Measurements from ENCODE around the gene CCDC149. TPM values are rescaled to one million over a fixed set of nuclear protein-coding genes. Genes with fewer than 3 reads are reported as not detected.

The CCDC149 gene
- polyA plus RNA-seq, 3 donors, result 16.9 to 21.9 (median 18.1) TPM

GRCh38 chr4:24856586-24856985 lies 56.3 kb downstream of the CCDC149 start:
- DNase-seq (ENCODE audit: extremely low read depth in 1 of 11, low read depth in 9 of 11, low spot score in 4 of 11), result no peak

DNA sequence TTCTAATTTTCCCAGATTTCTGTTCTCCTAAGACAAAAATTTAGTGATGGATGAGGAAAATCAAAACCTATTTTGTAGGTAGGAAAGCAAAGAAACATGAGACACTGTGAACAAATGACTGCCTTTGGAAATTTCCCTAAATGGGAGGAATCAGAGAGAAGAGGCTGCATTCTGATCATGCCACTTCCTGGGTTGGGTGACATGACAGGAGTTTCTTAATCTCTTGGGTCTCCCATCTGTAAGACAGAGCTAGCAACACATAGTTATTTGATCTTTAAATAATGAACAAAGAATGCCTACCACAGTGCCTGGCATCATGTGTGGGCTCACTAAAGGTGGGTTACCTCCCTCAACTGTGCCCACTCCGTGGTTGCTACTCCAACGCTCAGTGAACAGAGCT lies 57.1 kb downstream of the CCDC149 start:
- no peak for DNase-seq (ENCODE audit: extremely low read depth in 1 of 11, low read depth in 9 of 11, low spot score in 4 of 11)

- no peak for DNase-seq (ENCODE audit: extremely low read depth in 1 of 11, low read depth in 9 of 11, low spot score in 4 of 11)
Measured at GRCh38 chr4:24853142-24853541, 59.7 kb downstream of the CCDC149 start.

- DNase-seq (ENCODE audit: extremely low read depth in 1 of 11, low read depth in 9 of 11, low spot score in 4 of 11), result no peak
Measured at GRCh38 chr4:24850674-24851073, 62.2 kb downstream of the CCDC149 start.

GRCh38 chr4:24849756-24850155 lies 63.1 kb downstream of the CCDC149 start:
- DNase-seq (ENCODE audit: extremely low read depth in 1 of 11, low read depth in 9 of 11, low spot score in 4 of 11), result peak in 2 of 11 donors; percentile 29 to 58

DNA sequence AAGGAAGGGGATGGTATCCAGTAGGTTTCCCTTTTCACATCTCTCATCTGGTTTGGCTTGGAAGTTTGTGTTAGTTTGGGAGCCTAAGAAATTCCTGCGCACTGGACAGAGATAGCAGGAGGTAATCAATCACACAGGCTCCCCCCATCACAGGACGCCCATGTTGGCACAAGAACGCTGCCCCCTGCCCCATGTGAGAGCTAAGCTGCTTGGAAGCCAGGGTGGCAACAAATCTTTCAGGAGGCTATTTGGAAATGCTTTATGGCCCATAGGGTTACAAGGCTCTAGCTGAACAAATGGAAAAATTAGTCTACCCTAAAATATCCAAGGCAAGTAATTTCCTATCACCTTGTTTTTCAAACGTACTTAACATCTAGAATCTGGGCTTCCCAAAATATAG lies 63.5 kb downstream of the CCDC149 start:
- DNase-seq (ENCODE audit: extremely low read depth in 1 of 11, low read depth in 9 of 11, low spot score in 4 of 11), result peak in 1 of 11 donors; percentile 17

DNA sequence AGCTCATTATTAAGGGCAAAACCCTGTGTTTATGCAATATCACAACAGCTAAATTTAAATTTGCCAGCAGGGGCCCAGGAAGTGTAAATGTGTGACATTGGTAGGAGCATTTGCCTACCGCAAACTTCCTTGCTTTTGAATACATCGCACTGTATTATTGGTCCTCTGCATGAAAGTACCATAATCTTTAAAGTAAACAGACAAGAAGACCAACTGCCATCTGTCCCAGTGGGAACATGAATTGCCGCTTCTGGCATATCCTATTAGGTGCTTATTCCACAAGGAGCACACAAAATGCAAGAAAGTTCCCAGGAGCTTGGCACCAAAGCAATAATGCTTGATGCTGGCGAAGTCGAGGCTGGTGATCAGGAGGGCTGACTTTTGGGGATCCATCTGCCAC lies 66.1 kb downstream of the CCDC149 start:
- DNase-seq (ENCODE audit: extremely low read depth in 1 of 11, low read depth in 9 of 11, low spot score in 4 of 11), result no peak

- no peak for DNase-seq (ENCODE audit: extremely low read depth in 1 of 11, low read depth in 9 of 11, low spot score in 4 of 11)
Measured at GRCh38 chr4:24845902-24846301, 66.9 kb downstream of the CCDC149 start.

GRCh38 chr4:24845132-24845531 lies 67.7 kb downstream of the CCDC149 start:
- no peak for DNase-seq (ENCODE audit: extremely low read depth in 1 of 11, low read depth in 9 of 11, low spot score in 4 of 11)

GRCh38 chr4:24843096-24843495 lies 69.7 kb downstream of the CCDC149 start:
- no peak for DNase-seq (ENCODE audit: extremely low read depth in 1 of 11, low read depth in 9 of 11, low spot score in 4 of 11)

GRCh38 chr4:24842356-24842755 lies 70.5 kb downstream of the CCDC149 start:
- no peak for DNase-seq (ENCODE audit: extremely low read depth in 1 of 11, low read depth in 9 of 11, low spot score in 4 of 11)

GRCh38 chr4:24840826-24841543 lies 71.9 kb downstream of the CCDC149 start:
- DNase-seq (ENCODE audit: extremely low read depth in 1 of 11, low read depth in 9 of 11, low spot score in 4 of 11), result no peak

- DNase-seq (ENCODE audit: extremely low read depth in 1 of 11, low read depth in 9 of 11, low spot score in 4 of 11), result no peak
Measured at GRCh38 chr4:24840362-24840761, 72.5 kb downstream of the CCDC149 start.

GRCh38 chr4:24837781-24838180 lies 75.1 kb downstream of the CCDC149 start:
- no peak for DNase-seq (ENCODE audit: extremely low read depth in 1 of 11, low read depth in 9 of 11, low spot score in 4 of 11)

- DNase-seq (ENCODE audit: extremely low read depth in 1 of 11, low read depth in 9 of 11, low spot score in 4 of 11), result peak in 1 of 11 donors; percentile 13
Measured at GRCh38 chr4:24837336-24837735, 75.5 kb downstream of the CCDC149 start.

DNA sequence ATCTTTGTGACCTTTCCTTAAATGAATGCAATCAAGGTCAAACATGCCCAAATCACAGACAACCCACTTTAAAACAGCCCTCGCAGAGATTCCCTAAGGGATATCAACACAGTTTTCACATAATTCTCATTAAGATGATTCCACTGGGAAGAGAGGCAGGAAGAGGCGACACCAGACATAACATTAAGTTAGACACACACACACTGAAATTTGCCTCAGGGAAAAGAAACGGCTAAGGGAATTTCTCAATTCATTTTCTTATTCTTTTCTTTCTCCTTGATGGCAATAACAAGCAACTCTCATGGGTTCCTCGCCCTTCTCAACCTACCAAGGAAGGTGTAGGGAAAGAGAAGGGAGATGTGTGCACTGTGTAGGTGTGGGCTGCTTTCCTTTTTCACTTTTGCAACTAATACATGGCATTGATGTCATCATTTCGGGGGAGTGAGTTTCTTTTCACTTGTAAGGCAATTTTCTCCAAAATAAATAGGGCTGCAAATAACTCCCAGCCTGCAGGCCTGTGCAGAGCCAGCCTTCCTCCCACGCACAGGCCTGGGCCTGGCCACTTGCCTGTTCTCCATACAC lies 76.1 kb downstream of the CCDC149 start:
- DNase-seq (ENCODE audit: extremely low read depth in 1 of 11, low read depth in 9 of 11, low spot score in 4 of 11), result no peak

DNA sequence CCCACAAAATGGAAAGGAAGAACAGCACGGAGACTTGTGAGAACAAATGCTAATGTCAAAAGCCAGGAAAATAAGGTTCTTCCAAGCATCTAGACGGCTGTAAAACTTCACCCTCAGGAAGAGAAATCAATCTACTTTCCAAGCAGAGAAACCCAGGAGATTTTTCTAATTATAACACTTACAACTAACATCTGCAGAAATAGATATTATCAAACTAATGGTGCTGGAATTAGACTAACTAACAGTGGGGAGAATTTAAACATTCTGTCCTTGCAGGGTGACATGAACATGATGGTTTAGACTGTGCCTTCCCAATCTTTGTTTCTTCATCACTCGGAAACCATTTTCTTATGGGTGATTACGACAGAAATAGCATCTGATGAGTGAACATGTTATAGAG lies 77.1 kb downstream of the CCDC149 start:
- no peak for DNase-seq (ENCODE audit: extremely low read depth in 1 of 11, low read depth in 9 of 11, low spot score in 4 of 11)

DNA sequence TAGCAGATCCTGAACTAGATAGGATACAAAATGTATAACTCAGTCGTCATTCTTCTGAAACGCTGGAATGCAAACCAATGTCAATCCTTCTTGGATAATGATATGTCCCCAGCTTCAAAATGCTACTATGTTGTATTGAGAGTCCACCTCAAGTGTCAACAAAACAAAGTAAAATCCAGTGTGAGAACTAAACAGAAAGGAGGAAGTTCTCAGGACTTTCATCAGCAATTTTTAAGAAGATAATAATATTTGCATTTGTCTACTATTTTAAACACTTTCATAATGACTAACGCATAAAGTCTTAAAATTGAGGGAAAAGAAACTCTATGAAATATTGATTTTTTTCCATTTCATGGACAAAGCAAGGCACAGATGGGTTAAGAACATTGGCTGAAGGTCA lies 81.2 kb downstream of the CCDC149 start:
- DNase-seq (ENCODE audit: extremely low read depth in 1 of 11, low read depth in 9 of 11, low spot score in 4 of 11), result no peak

DNA sequence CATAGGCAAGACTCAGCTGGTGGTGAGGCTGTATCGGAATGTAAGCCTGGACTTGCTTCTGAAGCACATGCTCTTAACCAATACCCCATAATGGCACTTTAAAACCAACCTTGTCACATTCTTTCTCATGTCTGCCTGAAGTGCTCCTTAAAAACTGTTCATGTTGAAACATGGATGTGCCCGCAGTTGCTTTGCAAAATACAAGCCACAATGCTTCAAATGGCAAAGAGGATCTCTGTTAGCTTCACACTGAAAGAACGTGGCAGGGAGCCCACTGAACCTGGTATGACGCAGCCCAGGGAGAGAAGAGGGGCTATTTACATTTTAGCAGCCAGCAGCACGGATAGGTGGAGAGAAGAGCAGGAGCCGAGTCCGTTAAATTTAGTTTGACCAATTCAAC lies 88.1 kb downstream of the CCDC149 start:
- DNase-seq (ENCODE audit: extremely low read depth in 1 of 11, low read depth in 9 of 11, low spot score in 4 of 11), result no peak

DNA sequence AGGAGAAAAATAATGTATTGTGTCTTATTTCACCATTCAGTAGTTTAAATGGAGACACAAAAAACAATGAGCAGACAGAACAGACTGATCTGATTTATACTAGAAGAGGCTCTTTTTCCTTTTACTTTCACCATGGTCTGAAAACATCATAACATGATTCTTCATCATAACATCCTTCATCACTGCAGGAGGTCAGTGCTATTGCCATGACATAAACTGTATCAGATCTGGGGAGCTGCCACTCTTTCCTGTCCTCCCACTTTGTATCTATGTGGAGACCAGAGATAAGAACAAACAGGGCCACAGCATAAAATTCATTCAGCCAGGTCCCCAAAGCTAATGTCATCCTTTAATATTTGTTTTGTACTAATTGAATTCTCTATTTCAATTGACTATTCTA lies 92.3 kb downstream of the CCDC149 start:
- no peak for DNase-seq (ENCODE audit: extremely low read depth in 1 of 11, low read depth in 9 of 11, low spot score in 4 of 11)

- DNase-seq (ENCODE audit: extremely low read depth in 1 of 11, low read depth in 9 of 11, low spot score in 4 of 11), result no peak
Measured at GRCh38 chr4:24816797-24817196, 96.0 kb downstream of the CCDC149 start.
